ENCODE measurements around the gene ARHGEF16.

Gene ARHGEF16

GRCh38 chr1:3483801-3484444 lies 29.5 kb downstream of the ARHGEF16 start:
- FAIRE-seq, result no peak

GRCh38 chr1:3485016-3485415 lies 30.6 kb downstream of the ARHGEF16 start:
- no peak for FAIRE-seq

DNA sequence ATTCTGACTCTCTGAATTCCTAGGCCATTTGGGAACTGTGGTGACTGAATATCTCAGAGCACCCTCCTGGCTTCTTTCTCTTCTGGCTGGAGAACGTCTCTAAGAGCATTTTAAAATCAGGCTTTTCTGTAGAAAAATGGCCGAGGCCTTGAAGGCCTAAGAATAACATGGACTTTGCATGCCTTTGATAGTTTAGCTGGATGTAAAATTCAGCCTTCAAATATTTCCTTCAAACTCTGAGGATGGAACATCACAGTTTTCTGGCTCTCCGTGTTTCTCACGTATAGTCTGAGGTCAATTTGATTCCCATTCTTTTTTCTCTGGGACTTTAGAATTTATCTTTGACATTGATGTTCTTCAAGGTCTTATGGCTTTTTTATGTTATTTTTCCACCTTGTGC lies 34.0 kb downstream of the ARHGEF16 start:
- FAIRE-seq, result no peak

- no peak for FAIRE-seq
These were observed 35.7 kb downstream of the ARHGEF16 start for GRCh38 chr1:3490046-3490745.

GRCh38 chr1:3491291-3492246 lies 37.1 kb downstream of the ARHGEF16 start:
- FAIRE-seq, result no peak

GRCh38 chr1:3492545-3493246 lies 38.2 kb downstream of the ARHGEF16 start:
- no peak for FAIRE-seq

DNA sequence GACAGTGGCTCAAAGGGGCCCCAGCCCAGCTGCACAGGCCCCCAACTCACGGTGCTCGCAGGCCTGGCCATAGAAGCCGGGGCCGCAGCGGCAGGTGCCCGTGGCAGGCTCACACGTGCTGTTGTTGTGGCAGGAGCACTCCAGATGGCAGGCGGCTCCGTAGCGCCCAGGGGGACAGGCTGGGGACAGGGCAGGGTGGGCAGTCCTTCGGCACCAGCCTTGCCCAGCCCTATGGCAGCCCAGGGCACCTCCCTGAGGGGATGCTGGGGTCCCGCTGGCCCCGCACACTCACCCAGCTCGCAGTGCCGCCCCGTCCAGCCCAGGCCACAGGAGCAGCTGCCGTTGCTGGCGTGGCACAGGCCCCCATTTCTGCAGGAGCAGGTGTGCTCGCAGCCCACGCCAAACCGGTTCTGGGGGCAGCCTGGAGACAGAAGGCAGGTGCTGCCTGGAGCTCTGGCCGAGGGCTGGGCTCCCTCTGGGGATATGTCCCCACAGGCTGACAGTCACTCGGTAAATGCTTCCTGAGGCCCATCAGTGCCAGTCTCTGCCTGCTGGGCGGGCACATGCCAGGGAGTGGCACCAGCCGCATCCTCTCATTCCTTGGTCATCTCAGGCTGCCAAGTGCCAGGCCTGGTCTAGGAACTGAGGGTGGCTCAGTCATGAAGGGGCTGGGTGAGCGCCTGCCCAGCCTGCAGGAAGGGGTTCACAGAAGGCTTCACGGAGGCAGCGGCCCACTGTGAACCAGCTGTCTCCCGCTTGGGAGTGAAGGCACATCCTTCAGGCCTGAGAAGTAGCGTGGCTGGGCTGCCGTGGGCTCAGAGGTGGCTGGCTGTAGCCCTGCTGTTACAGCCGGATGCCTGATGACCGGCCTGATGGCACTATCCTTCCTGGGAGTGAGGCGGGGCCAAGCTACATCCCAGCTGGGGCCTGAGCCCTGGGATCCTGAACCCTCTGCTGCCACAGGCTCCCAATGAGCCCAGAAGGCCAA lies 40.1 kb downstream of the ARHGEF16 start:
- FAIRE-seq, result no peak

DNA sequence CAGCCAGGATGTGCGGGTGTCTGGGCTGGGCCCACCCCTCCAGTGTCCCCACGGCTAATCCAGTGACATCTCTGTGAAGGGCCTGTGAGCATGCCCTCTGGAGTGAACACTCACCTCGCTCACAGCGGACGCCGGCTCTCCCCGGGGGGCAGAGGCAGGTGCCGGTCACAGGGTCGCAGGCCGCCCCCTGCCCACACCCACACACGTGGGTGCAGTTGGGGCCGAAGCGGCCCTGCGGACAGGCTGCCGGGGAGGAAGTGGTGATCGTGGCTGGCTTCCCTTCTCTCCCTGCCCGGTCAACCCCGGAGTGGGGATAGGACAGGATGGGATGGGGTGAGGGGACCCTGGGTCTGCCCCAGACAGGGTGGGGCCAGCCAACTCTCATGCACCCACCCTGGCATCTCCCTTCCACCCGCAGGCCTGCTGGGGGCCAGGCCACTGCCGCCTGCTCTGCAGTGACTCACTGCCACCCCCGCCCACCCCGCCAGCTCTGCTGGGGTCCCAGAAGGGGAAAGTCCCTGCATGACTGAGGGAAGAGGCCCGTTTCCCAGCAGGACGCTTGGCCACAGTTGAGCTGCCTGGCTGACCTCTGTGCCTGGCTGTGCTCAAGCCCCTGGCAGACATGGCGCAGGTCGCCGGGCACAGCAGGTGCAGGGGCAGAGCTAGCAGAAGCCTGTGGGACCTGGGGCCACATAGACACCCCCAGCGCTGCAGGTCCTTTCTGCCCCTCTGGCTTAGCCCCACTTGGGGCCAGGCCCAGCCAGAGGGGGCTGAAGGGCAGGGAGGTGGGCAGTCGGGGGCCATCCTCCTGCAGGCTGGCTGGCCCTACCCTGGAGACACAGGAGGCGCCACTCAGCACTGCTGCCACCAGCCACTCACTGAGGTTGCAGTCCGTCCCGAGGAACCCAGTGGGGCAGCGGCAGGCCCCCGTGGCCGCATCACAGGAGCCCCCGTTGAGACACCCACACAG lies 41.6 kb downstream of the ARHGEF16 start:
- no peak for FAIRE-seq

GRCh38 chr1:3496916-3497315 lies 42.5 kb downstream of the ARHGEF16 start:
- FAIRE-seq, result no peak

- FAIRE-seq, result no peak
These were observed 43.1 kb downstream of the ARHGEF16 start for GRCh38 chr1:3497521-3497920.

DNA sequence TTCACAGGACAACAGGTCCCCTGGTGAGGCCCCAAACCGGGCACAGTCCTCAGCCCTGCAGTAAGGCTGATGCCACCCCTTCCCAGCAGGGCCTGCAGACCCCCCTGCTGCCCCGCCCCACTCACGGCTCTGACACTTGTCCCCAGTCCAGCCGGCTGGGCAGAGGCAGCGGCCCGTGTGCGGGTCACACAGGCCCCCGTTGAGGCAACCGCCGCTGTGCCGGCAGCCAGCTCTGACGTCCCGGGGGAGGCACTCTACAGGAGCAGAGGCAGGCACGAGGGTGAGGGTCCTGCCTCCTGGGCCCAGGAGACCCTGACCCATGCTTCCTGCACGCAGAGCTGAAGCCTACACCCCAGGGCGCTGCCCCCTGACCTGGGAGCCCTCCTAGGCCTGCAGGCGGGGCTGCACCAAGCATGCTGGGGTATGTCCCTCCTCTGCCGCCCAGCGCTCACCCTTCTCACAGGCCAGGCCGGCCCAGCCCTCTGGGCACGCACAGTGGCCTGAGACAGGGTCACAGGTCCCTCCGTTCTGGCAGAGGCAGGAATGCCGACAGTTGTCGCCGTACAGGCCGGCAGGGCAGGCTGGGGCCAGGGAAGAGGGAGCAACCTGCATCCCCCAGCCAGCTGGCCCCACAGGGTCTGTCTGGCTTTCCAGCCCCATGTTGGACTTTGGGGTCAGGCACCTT lies 43.9 kb downstream of the ARHGEF16 start:
- no peak for FAIRE-seq

DNA sequence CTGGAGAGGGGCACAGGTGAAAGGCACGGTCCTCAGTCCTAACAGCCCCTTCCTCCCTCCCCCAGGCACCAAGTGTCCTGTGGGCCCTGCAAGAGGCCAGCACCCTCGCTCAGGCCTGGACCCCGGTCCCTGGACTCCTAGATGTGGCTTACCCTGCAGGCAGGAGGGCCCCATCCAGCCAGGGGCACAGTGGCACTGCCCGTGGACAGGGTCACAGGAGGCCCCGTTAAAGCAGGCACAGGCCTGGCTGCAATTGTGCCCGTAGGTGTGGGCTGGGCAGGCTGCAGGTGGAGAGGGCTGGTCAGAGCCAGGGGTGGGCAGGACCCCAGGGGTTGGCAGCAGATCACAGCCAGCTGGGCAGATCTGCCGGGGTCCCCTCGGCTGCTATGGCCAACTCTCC lies 44.5 kb downstream of the ARHGEF16 start:
- FAIRE-seq, result no peak

- FAIRE-seq, result no peak
These were observed 45.1 kb downstream of the ARHGEF16 start for GRCh38 chr1:3499611-3500010.

GRCh38 chr1:3500265-3500835 lies 45.9 kb downstream of the ARHGEF16 start:
- no peak for FAIRE-seq

- no peak for FAIRE-seq
These were observed 47.0 kb downstream of the ARHGEF16 start for GRCh38 chr1:3501437-3501836.

DNA sequence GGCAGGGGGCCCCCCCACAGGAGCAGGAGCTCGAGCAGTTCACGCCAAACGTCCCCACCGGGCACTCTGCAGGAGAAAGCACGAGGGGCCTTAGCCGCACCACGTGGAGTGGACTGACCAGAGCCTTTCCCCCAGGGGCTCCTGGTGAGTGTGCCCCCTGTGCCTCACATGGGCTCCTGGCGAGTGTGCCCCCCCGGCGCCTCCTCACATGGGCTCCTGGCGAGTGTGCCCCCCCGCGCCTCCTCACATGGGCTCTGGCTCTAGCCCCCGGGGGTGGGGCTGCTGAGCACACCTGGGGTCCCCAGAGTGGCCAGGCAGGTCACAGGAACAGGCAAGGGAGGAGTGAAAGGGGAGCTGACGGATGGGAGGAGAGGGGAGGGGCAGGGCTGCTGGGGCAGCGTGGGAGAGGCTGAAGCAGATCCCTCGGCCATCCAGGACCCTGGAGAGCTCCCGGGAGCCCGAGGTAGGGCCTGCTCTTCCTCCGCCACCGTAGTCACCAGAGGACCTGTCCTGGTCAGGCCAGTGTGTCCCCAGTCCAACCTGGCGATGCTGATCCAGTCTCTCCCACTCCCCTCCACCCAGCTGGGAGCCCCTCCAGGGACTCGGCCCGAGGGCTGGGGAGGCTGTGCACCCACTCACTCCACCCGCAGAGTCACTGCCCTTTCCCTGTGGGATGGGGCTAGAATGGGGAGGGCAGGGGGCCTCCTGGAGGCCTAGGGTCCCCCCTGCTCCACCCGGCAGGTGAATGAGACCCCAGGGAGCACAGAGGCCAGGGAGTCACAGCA lies 47.6 kb downstream of the ARHGEF16 start:
- no peak for FAIRE-seq

GRCh38 chr1:3502641-3503524 lies 48.4 kb downstream of the ARHGEF16 start:
- no peak for FAIRE-seq

All from colon (tissue), 2 donors.